Trophoblast cell (in vitro differentiated cells and primary cell): ENCODE results near the gene SORD.
"Not testable (repeated sequence)": the region's sequence is repeated elsewhere in the genome, so short reads cannot be mapped to it uniquely, and the experiment has no call there.

Experiments used
- DNase-seq, 2 donors: peaks; one replicate each; pipeline ENCODE4 v3.0.0-alpha.2; 2016
- H2AFZ ChIP-seq: 2 replicates; pipeline ENCODE4 v1.6.1; 2013; ENCODE audit warnings: low read length, moderate library complexity, mild to moderate bottlenecking; ENCODE audit not compliant: insufficient read depth, poor library complexity
- H2AK5ac ChIP-seq: 2 replicates; pipeline ENCODE4 v1.6.1; 2013; ENCODE audit warnings: mild to moderate bottlenecking, low read length
- H2BK120ac ChIP-seq: 2 replicates; pipeline ENCODE4 v1.6.1; 2013; ENCODE audit warnings: low read length, mild to moderate bottlenecking, moderate library complexity; ENCODE audit not compliant: insufficient read depth, poor library complexity
- H2BK12ac ChIP-seq: 2 replicates; pipeline ENCODE4 v1.6.1; 2013; ENCODE audit warnings: mild to moderate bottlenecking, low read length, moderate library complexity
- H2BK5ac ChIP-seq: 2 replicates; pipeline ENCODE4 v1.6.1; 2013; ENCODE audit warnings: low read length, low read depth, moderate library complexity, mild to moderate bottlenecking; ENCODE audit not compliant: poor library complexity
- H3K14ac ChIP-seq: 2 replicates; pipeline ENCODE4 v1.6.1; 2013; ENCODE audit warnings: mild to moderate bottlenecking, low read length
- H3K18ac ChIP-seq: 2 replicates; pipeline ENCODE4 v1.6.1; 2013; ENCODE audit warnings: mild to moderate bottlenecking, low read length
- H3K23ac ChIP-seq: 2 replicates; pipeline ENCODE4 v1.6.1; 2013; ENCODE audit warnings: low read length
- H3K27ac ChIP-seq: 2 replicates; pipeline ENCODE4 v1.5.1; 2013; ENCODE audit warnings: low read depth, mild to moderate bottlenecking, inconsistent platforms, low read length, moderate library complexity
- H3K27me3 ChIP-seq: 2 replicates; pipeline ENCODE4 v1.6.1; 2013; ENCODE audit warnings: inconsistent platforms, mild to moderate bottlenecking, low read length, moderate library complexity; ENCODE audit not compliant: insufficient read depth
- H3K36me3 ChIP-seq, 2 experiments: 1 replicate in 1 of 2; 2 replicates in 1 of 2; pipeline ENCODE4 v1.6.1; 2013; ENCODE audit warnings: low read length in 2 of 2, mild to moderate bottlenecking in 2 of 2, moderate library complexity in 1 of 2; ENCODE audit not compliant: insufficient read depth in 2 of 2, control insufficient read depth in 1 of 2
- H3K4ac ChIP-seq: 2 replicates; pipeline ENCODE4 v1.6.1; 2013; ENCODE audit warnings: low read depth, mild to moderate bottlenecking, low read length, moderate library complexity
- H3K4me1 ChIP-seq, 2 experiments: 1 replicate in 1 of 2; 2 replicates in 1 of 2; pipeline ENCODE4 v1.6.1; 2013; ENCODE audit warnings: low read length in 2 of 2, mild to moderate bottlenecking in 2 of 2, moderate library complexity in 1 of 2; ENCODE audit not compliant: insufficient read depth in 2 of 2, control insufficient read depth in 1 of 2
- H3K4me2 ChIP-seq: 2 replicates; pipeline ENCODE4 v1.6.1; 2013; ENCODE audit warnings: inconsistent platforms, mild to moderate bottlenecking, low read length, moderate library complexity
- H3K4me3 ChIP-seq: 2 replicates; pipeline ENCODE4 v1.5.1; 2013; ENCODE audit warnings: mild to moderate bottlenecking, low read depth, low read length, inconsistent platforms
- H3K79me1 ChIP-seq: one replicate; pipeline ENCODE4 v1.6.1; 2013; ENCODE audit warnings: low read length
- H3K79me2 ChIP-seq: 2 replicates; pipeline ENCODE4 v1.6.1; 2013; ENCODE audit warnings: low read length, mild to moderate bottlenecking; ENCODE audit not compliant: control insufficient read depth, insufficient read depth, poor library complexity
- H3K9ac ChIP-seq: 2 replicates; pipeline ENCODE4 v1.6.1; 2013; ENCODE audit warnings: mild to moderate bottlenecking, low read length
- H3K9me3 ChIP-seq: 2 replicates; pipeline ENCODE4 v1.6.1; 2013; ENCODE audit warnings: low read depth, mild to moderate bottlenecking, control low read depth, inconsistent platforms, low read length; ENCODE audit not compliant: insufficient read depth
- H4K12ac ChIP-seq: 2 replicates; pipeline ENCODE4 v1.6.1; 2013; ENCODE audit warnings: low read depth, mild to moderate bottlenecking, low read length, moderate library complexity
- H4K8ac ChIP-seq: 2 replicates; pipeline ENCODE4 v1.6.1; 2013; ENCODE audit warnings: low read depth, mild to moderate bottlenecking, low read length, moderate library complexity
- H4K91ac ChIP-seq: one replicate; pipeline ENCODE4 v1.6.1; 2013; ENCODE audit warnings: low read depth, mild to moderate bottlenecking, low read length, moderate library complexity
- WGBS: extraction: QIAGEN DNeasy Blood & Tissue Kit; methylation state at CpG from one replicate; pipeline ENCODE4 v1.1.7; 2013; ENCODE audit warnings: missing lambda C conversion rate; ENCODE audit not compliant: insufficient read length, insufficient coverage; ENCODE audit errors: extremely low coverage; 5-methylcytosine and 5-hydroxymethylcytosine counted together

The SORD gene

GRCh38 chr15:44988870-44989219 is 34.1 kb upstream of the SORD start:
- H3K14ac ChIP-seq, H3K27ac ChIP-seq, H3K4me1 ChIP-seq, H3K18ac ChIP-seq, H3K4me3 ChIP-seq, H2BK5ac ChIP-seq, H3K36me3 ChIP-seq, H3K79me2 ChIP-seq, DNase-seq, H4K12ac ChIP-seq, H2BK12ac ChIP-seq, H3K4me2 ChIP-seq, H3K79me1 ChIP-seq, H3K27me3 ChIP-seq, H2AK5ac ChIP-seq, H4K91ac ChIP-seq, H2BK120ac ChIP-seq, H3K9me3 ChIP-seq, H3K9ac ChIP-seq, H4K8ac ChIP-seq, H3K23ac ChIP-seq, H3K4ac ChIP-seq, H2AFZ ChIP-seq: not testable (repeated sequence)
- no CpG with 5 or more reads among the region's 5 CpGs for WGBS

DNA sequence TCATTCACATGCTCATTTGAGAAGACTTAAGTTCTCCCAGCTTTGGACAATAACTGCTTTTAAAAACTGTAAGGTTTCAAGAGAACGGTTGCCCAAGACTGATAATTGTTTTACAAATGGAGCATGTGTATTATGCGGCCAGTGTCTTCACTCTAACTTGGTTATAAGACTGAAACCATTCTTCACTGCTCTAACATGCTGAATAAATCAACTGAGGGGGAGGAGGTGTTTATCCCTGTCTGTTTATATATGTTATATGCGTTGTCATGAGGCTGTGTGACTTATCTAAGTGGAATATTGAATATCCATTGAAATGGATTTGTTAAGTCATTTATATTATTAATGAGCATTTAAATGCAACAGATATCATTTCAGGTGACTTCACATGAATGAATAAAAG is 25.4 kb upstream of the SORD start:
- no CpG with 5 or more reads among the region's 3 CpGs for WGBS
- not testable (repeated sequence) for H4K12ac ChIP-seq

GRCh38 chr15:44999105-44999504 is 23.9 kb upstream of the SORD start:
- DNase-seq, result no peak

More for the DNA sequence above, 25.4 kb upstream of the SORD start:
- H2BK12ac ChIP-seq, H3K23ac ChIP-seq, H4K91ac ChIP-seq, H3K27me3 ChIP-seq, H3K4ac ChIP-seq, H2AK5ac ChIP-seq, H3K9me3 ChIP-seq, H4K8ac ChIP-seq, H3K4me3 ChIP-seq, H2BK120ac ChIP-seq, DNase-seq, H3K79me2 ChIP-seq, H2AFZ ChIP-seq, H3K4me2 ChIP-seq, H3K18ac ChIP-seq, H3K9ac ChIP-seq, H3K4me1 ChIP-seq, H3K14ac ChIP-seq, H3K36me3 ChIP-seq, H3K79me1 ChIP-seq, H3K27ac ChIP-seq, H2BK5ac ChIP-seq: not testable (repeated sequence)

GRCh38 chr15:45001180-45001579 is 21.8 kb upstream of the SORD start:
- H2AFZ ChIP-seq, H3K18ac ChIP-seq, H3K23ac ChIP-seq, H3K4me3 ChIP-seq, H3K79me1 ChIP-seq, H3K4me2 ChIP-seq, H3K27ac ChIP-seq, H2BK12ac ChIP-seq, DNase-seq, H3K9me3 ChIP-seq, H3K36me3 ChIP-seq, H4K91ac ChIP-seq, H3K27me3 ChIP-seq, H2BK120ac ChIP-seq, H2AK5ac ChIP-seq, H3K79me2 ChIP-seq, H3K9ac ChIP-seq, H2BK5ac ChIP-seq, H3K4ac ChIP-seq, H4K8ac ChIP-seq, H3K14ac ChIP-seq, H3K4me1 ChIP-seq, H4K12ac ChIP-seq: not testable (repeated sequence)
- WGBS, result no CpG with 5 or more reads among the region's 1 CpG

More at GRCh38 chr15:44999105-44999504, 23.9 kb upstream of the SORD start:
- no peak overlapping the region for H2BK120ac ChIP-seq
- no peak overlapping the region for H4K12ac ChIP-seq
- no peak overlapping the region for H3K18ac ChIP-seq
- H3K79me2 ChIP-seq, result no peaks in the 10 kb centered on the region
- no peak overlapping the region for H2AK5ac ChIP-seq
- no peak overlapping the region for H3K9ac ChIP-seq
- no peak overlapping the region for H3K23ac ChIP-seq
- H2BK5ac ChIP-seq, result no peak overlapping the region
- WGBS, result no CpG with 5 or more reads among the region's 2 CpGs
- H3K79me1 ChIP-seq, result no peaks in the 10 kb centered on the region
- no peak overlapping the region for H2AFZ ChIP-seq
- no peak overlapping the region for H4K8ac ChIP-seq
- H3K4ac ChIP-seq, result no peak overlapping the region
- H3K14ac ChIP-seq, result no peak overlapping the region
- H4K91ac ChIP-seq, result no peak overlapping the region
- H3K4me1 ChIP-seq, result no peaks in the 10 kb centered on the region
- H3K4me2 ChIP-seq, result no peak overlapping the region
- H3K9me3 ChIP-seq, result no peaks in the 10 kb centered on the region
- H3K36me3 ChIP-seq, result no peaks in the 10 kb centered on the region
- no peak overlapping the region for H3K4me3 ChIP-seq
- H3K27me3 ChIP-seq, result no peaks in the 10 kb centered on the region
- no peak overlapping the region for H3K27ac ChIP-seq
- no peak overlapping the region for H2BK12ac ChIP-seq
